GM12875 (cell line): Measurements from ENCODE around the gene FRMPD3.
A peak's percentile ranks its signal among the peaks of the same experiment; 100 is the strongest.

Source experiments
- H3K4me3 ChIP-seq: one replicate; pipeline ENCODE4 v1.5.1; 2011; ENCODE audit warnings: low read depth, low read length, control low read depth
- CTCF ChIP-seq: IDR thresholded peaks from 2 replicates; pipeline ENCODE4 v1.5.1; 2011; ENCODE audit warnings: low read depth, mild to moderate bottlenecking, control low read depth, inconsistent platforms, low read length, moderate library complexity, borderline replicate concordance; ENCODE audit not compliant: insufficient read depth

Gene FRMPD3

GRCh38 chrX:107448998-107449835, at the start of gene FRMPD3:
Gene FRMPD3, plus strand, starts transcription at chrX:107449652. Its CDS starts 76,937 bp downstream, at chrX:107526589.
- H3K4me3 ChIP-seq: no peak within 1 kb of the TSS
- no peak for TF ChIP-seq CTCF

GRCh38 chrX:107420571-107420970, 28.9 kb upstream of the FRMPD3 start:
- TF ChIP-seq CTCF: no peak
- no peak overlapping the region for H3K4me3 ChIP-seq

DNA sequence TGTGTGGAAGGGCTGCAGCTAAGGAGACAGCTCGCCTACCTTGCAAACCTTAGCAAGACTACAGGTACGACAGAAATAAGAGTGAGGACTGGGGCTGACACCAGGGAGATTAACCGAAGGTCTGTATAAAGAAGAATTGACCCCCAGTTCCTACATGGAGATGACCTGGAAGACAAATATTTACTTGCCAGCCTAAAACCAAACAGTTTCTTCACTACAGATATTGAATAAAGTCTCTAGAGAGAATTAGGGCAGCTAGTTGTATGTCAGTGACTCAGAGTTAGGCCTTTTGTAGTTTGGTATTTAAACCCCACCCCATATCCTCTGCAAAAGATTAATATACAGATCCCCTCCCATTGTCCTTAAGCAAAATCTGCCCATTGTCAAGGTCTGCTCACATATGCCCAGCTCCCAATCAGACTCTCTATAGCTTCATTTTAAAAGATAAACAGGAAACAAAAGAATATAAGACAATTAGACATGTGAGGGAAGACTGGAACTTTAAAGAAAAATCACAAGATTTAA, 28.1 kb upstream of the FRMPD3 start:
- H3K4me3 ChIP-seq: no peak overlapping the region
- no peak for TF ChIP-seq CTCF

GRCh38 chrX:107429090-107429489, 20.4 kb upstream of the FRMPD3 start:
- peak; percentile 65; the same call in 1 of the 2 replicates for TF ChIP-seq CTCF
- no peak overlapping the region for H3K4me3 ChIP-seq

- no peak for TF ChIP-seq CTCF
- no peak overlapping the region for H3K4me3 ChIP-seq
Observed at GRCh38 chrX:107440187-107440586, 9.3 kb upstream of the FRMPD3 start.

- no peak for TF ChIP-seq CTCF
- H3K4me3 ChIP-seq: no peak overlapping the region
Observed at GRCh38 chrX:107440692-107441091, 8.8 kb upstream of the FRMPD3 start.
